NOMO-1 treated with DMSO at 0.1 percent for 48 hours (cell line): ENCODE results near the gene CTNNA2.

Experiments used
- DNase-seq: peaks from one replicate; lab custom pipeline; 2025; ENCODE audit not compliant: unreplicated experiment; lab: John Stamatoyannopoulos, UW

Gene CTNNA2

GRCh38 chr2:79849241-79849640, 336.4 kb downstream of the CTNNA2 start:
- no peak for DNase-seq

- no peak for DNase-seq
Measured at GRCh38 chr2:79849949-79850348, 337.1 kb downstream of the CTNNA2 start.

- DNase-seq: no peak
Measured at GRCh38 chr2:79850912-79851311, 338.1 kb downstream of the CTNNA2 start.

- no peak for DNase-seq
Measured at GRCh38 chr2:79855264-79856006, 342.6 kb downstream of the CTNNA2 start.

GRCh38 chr2:79857888-79858287, 345.0 kb downstream of the CTNNA2 start:
- no peak for DNase-seq

GRCh38 chr2:79860228-79861058, 347.6 kb downstream of the CTNNA2 start:
- DNase-seq: peak; percentile 42

- peak; percentile 21 for DNase-seq
Measured at GRCh38 chr2:79861059-79861374, 348.2 kb downstream of the CTNNA2 start.

- DNase-seq: peak; percentile 53
Measured at GRCh38 chr2:79862756-79863155, 349.9 kb downstream of the CTNNA2 start.

GRCh38 chr2:79872656-79873055, 359.8 kb downstream of the CTNNA2 start:
- DNase-seq: no peak

- no peak for DNase-seq
Measured at GRCh38 chr2:79874015-79874414, 361.2 kb downstream of the CTNNA2 start.

GRCh38 chr2:79876430-79876829, 363.6 kb downstream of the CTNNA2 start:
- DNase-seq: peak; percentile 42

- no peak for DNase-seq
Measured at GRCh38 chr2:79882548-79882947, 369.7 kb downstream of the CTNNA2 start.

- peak; percentile 50 for DNase-seq
Measured at GRCh38 chr2:79887747-79888374, 375.0 kb downstream of the CTNNA2 start.

GRCh38 chr2:79892123-79892522, 379.3 kb downstream of the CTNNA2 start:
- DNase-seq: no peak

- DNase-seq: no peak
Measured at GRCh38 chr2:79899196-79899595, 386.3 kb downstream of the CTNNA2 start.

GRCh38 chr2:79901161-79901560, 388.3 kb downstream of the CTNNA2 start:
- no peak for DNase-seq

- DNase-seq: peak; percentile 60
Measured at GRCh38 chr2:79903222-79904000, 390.6 kb downstream of the CTNNA2 start.

- no peak for DNase-seq
Measured at GRCh38 chr2:79906139-79906890, 393.5 kb downstream of the CTNNA2 start.

- no peak for DNase-seq
Measured at GRCh38 chr2:79909521-79909920, 396.7 kb downstream of the CTNNA2 start.

GRCh38 chr2:79910643-79911042, 397.8 kb downstream of the CTNNA2 start:
- DNase-seq: no peak
